HL-60 (cell line): ENCODE measurements around the gene IL15.

ENCODE experiments used
- DNase-seq, 2 experiments: peaks; one replicate each; pipeline ENCODE4 v3.0.0-alpha.2; 2010 to 2020; ENCODE audit warnings: low read depth in 1 of 2, low spot score in 1 of 2
- H3K27ac ChIP-seq: fragments of 250-450 bp; sonication (Bioruptor Pico); replicated peaks from 2 replicates; pipeline ENCODE4 v1.5.1; 2020; ENCODE audit warnings: mild to moderate bottlenecking, moderate library complexity
- H3K27me3 ChIP-seq: fragments of 250-450 bp; sonication (Bioruptor Pico); 2 replicates; pipeline ENCODE4 v1.5.1; 2021; ENCODE audit warnings: mild to moderate bottlenecking, moderate library complexity; ENCODE audit not compliant: insufficient read depth, poor library complexity, severe bottlenecking
- H3K4me3 ChIP-seq: replicated peaks from 2 replicates; pipeline ENCODE4 v1.5.1; 2011; ENCODE audit warnings: mild to moderate bottlenecking, control low read depth, low read length; ENCODE audit not compliant: insufficient read depth
- CTCF ChIP-seq: IDR thresholded peaks from one replicate; pipeline ENCODE4 v1.5.1; 2011; ENCODE audit warnings: low read length, control low read depth, inconsistent platforms; ENCODE audit not compliant: insufficient read depth
- GABPA ChIP-seq: IDR thresholded peaks from 2 replicates; pipeline ENCODE4 v1.6.1; 2012; ENCODE audit warnings: low read depth
- POLR2AphosphoS5 ChIP-seq: IDR thresholded peaks from 2 replicates; pipeline ENCODE4 v1.6.1; 2012; ENCODE audit warnings: low read depth
- REST ChIP-seq: IDR thresholded peaks from 2 replicates; pipeline ENCODE4 v1.6.1; 2012; ENCODE audit warnings: low read depth; ENCODE audit not compliant: insufficient replicate concordance
- SPI1 ChIP-seq: IDR thresholded peaks from 2 replicates; pipeline ENCODE4 v1.6.1; 2012; ENCODE audit warnings: low read depth, mild to moderate bottlenecking, borderline replicate concordance

IL15 gene

GRCh38 chr4:141761926-141762325 is 125.5 kb downstream of the IL15 start:
- no peak overlapping the region for H3K27ac ChIP-seq
- H3K4me3 ChIP-seq, result no peak overlapping the region
- no peaks in the 10 kb centered on the region for H3K27me3 ChIP-seq
- TF ChIP-seq CTCF (no peak), GABPA (no peak), POLR2AphosphoS5 (no peak), SPI1 (no peak), REST (no peak)
- no peak for DNase-seq

- Histone ChIP-seq H3K27ac (no peak overlapping the region), H3K27me3 (no peaks in the 10 kb centered on the region), H3K4me3 (no peak overlapping the region)
- DNase-seq, result no peak
- TF ChIP-seq POLR2AphosphoS5 (no peak), REST (no peak), GABPA (no peak), SPI1 (no peak), CTCF (no peak)
These were observed 127.0 kb downstream of the IL15 start for GRCh38 chr4:141763374-141763773.

GRCh38 chr4:141768954-141769353 is 132.6 kb downstream of the IL15 start:
- no peaks in the 10 kb centered on the region for H3K27me3 ChIP-seq
- no peak overlapping the region for H3K4me3 ChIP-seq
- no peak overlapping the region for H3K27ac ChIP-seq
- no peak for DNase-seq
- TF ChIP-seq REST, result no peak
- TF ChIP-seq POLR2AphosphoS5, result no peak
- TF ChIP-seq CTCF, result no peak
- no peak for TF ChIP-seq SPI1
- no peak for TF ChIP-seq GABPA
